HG02973 (cell line): ENCODE data around the gene UPK1A.
"Not testable (repeated sequence)": the region's sequence is repeated elsewhere in the genome, so short reads cannot be mapped to it uniquely, and the experiment has no call there.

ENCODE experiments used
- ATAC-seq: cut with Tn5 transposase; IDR thresholded peaks from one replicate; pipeline ENCODE4 v1.9.1; 2021; ENCODE audit warnings: moderate library complexity; ENCODE audit not compliant: unreplicated experiment

The UPK1A gene

GRCh38 chr19:35716801-35717664, 50.7 kb downstream of the UPK1A start:
- peak; percentile 51 for ATAC-seq

- ATAC-seq, result no peak
Observed at GRCh38 chr19:35717665-35718344, 51.5 kb downstream of the UPK1A start, which contains the start of gene KMT2B. TSS of gene KMT2B (plus strand) at chr19:35718003. CDS start at chr19:35718019, 16 bp downstream.

GRCh38 chr19:35718345-35719041, 52.2 kb downstream of the UPK1A start:
- no peak for ATAC-seq

- ATAC-seq, result no peak
Observed at GRCh38 chr19:35719402-35720162, 53.3 kb downstream of the UPK1A start.

- ATAC-seq, result no peak
Observed at GRCh38 chr19:35720163-35720524, 53.8 kb downstream of the UPK1A start.

- ATAC-seq, result no peak
Observed at GRCh38 chr19:35720648-35721047, 54.3 kb downstream of the UPK1A start.

- no peak for ATAC-seq
Observed at GRCh38 chr19:35721374-35721773, 55.1 kb downstream of the UPK1A start.

- ATAC-seq, result no peak
Observed at GRCh38 chr19:35722461-35722860, 56.1 kb downstream of the UPK1A start.

- ATAC-seq, result no peak
Observed at GRCh38 chr19:35722897-35723296, 56.6 kb downstream of the UPK1A start.

GRCh38 chr19:35723671-35724070, 57.4 kb downstream of the UPK1A start:
- ATAC-seq, result no peak

- ATAC-seq, result not testable (repeated sequence)
Observed at GRCh38 chr19:35724132-35724531, 57.8 kb downstream of the UPK1A start.

- ATAC-seq, result no peak
Observed at GRCh38 chr19:35724560-35724959, 58.2 kb downstream of the UPK1A start.

- ATAC-seq, result no peak
Observed at GRCh38 chr19:35725216-35725861, 59.0 kb downstream of the UPK1A start.

GRCh38 chr19:35727053-35727955, 61.0 kb downstream of the UPK1A start:
- ATAC-seq, result no peak
